ENCODE measurements around the gene RETREG3.
A peak's percentile ranks its signal among the peaks of the same experiment; 100 is the strongest.

RETREG3 gene

DNA sequence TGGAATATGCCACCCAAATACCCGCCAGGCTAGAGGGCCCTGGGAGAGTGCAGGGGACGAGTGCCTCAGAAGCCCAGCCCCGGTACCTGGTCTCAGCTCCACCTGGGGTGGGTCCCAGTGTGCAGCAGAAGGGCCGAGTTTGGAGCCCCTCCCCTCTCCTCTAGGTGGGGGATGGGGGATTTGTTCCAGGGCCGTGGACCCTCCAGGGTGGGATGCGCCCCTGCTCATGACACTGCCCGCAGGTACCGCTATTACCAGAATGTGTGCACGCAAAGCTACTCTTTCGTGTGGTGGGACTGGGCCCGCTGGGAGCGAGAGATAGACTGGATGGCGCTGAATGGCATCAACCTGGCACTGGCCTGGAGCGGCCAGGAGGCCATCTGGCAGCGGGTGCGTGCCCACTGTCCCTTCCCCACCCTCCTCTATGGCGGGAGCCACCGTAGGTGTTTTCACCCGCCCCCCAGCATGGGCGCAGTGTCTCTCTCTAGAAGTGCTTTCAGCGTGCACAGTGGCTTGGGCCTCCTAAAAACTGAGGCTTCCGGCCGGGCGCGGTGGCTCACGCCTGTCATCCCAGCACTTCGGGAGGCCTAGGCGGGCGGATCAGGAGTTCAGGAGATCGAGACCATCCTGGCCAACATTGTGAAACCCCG lies 71.9 kb downstream of the RETREG3 start:
- Mint-ChIP-seq H3K9me3 (no peaks in the 10 kb centered on the region), H3K27ac (no peak overlapping the region), H3K27me3 (no peaks in the 10 kb centered on the region), H3K4me3 (peak overlapping the region; percentile 87), H3K36me3 (peaks cover 3% of the 10 kb centered on the region), H3K4me1 (peaks cover 43% of the 10 kb centered on the region)

DNA sequence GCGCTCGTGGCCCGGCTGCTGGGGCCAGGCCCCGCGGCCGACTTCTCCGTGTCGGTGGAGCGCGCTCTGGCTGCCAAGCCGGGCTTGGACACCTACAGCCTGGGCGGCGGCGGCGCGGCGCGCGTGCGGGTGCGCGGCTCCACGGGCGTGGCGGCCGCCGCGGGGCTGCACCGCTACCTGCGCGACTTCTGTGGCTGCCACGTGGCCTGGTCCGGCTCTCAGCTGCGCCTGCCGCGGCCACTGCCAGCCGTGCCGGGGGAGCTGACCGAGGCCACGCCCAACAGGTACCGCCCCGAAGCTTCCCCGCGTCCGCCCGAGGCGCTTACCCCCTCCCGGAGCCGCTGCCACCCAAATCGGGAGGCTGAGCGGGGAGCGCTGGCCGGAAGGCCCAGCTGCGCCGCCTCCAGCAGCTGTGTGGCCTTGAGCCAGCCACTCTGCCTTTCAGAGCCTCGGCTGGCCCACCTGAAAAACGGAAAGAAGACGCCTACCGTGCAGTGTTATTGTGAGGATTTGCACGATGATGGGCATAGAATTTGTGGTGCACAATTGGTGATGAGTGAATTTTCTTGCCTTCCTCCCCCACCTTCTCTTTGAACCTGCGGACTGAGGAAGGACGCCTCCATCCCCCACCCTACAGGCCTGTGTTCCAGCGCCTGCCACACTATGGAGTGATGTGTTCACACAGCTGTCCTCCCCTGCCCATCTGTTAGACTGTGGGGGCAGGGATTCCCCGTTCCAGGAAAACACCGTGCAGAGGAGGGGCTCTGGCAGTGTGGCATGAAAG lies 72.6 kb downstream of the RETREG3 start:
- H3K27ac Mint-ChIP-seq = peak overlapping the region; percentile 81
- H3K4me1 Mint-ChIP-seq = peaks cover 45% of the 10 kb centered on the region
- no peaks in the 10 kb centered on the region for H3K27me3 Mint-ChIP-seq
- H3K36me3 Mint-ChIP-seq = peaks cover 3% of the 10 kb centered on the region
- no peaks in the 10 kb centered on the region for H3K9me3 Mint-ChIP-seq
- peak overlapping the region; percentile 87 for H3K4me3 Mint-ChIP-seq

DNA sequence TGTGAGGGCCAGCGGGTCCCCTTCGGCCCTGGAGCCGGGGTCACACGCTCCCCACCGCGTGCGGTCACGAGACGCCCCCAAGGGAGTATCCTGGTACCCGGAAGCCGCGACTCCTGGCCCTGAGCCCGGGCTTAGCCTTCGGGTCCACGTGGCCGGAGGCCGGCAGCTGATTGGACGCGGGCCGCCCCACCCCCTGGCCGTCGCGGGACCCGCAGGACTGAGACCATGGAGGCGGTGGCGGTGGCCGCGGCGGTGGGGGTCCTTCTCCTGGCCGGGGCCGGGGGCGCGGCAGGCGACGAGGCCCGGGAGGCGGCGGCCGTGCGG lies 73.2 kb downstream of the RETREG3 start, which contains the start of gene NAGLU:
Gene NAGLU, plus strand, starts transcription at position 194 of the 324 bp plus-strand sequence. Its CDS starts 32 bp downstream, at position 226.
- Mint-ChIP-seq H3K27me3 (no peaks in the 10 kb centered on the region), H3K36me3 (peaks cover 3% of the 10 kb centered on the region), H3K4me1 (peaks cover 45% of the 10 kb centered on the region), H3K27ac (peak within 1 kb of the TSS; percentile 81), H3K4me3 (peak within 1 kb of the TSS; percentile 88), H3K9me3 (no peaks in the 10 kb centered on the region)

DNA sequence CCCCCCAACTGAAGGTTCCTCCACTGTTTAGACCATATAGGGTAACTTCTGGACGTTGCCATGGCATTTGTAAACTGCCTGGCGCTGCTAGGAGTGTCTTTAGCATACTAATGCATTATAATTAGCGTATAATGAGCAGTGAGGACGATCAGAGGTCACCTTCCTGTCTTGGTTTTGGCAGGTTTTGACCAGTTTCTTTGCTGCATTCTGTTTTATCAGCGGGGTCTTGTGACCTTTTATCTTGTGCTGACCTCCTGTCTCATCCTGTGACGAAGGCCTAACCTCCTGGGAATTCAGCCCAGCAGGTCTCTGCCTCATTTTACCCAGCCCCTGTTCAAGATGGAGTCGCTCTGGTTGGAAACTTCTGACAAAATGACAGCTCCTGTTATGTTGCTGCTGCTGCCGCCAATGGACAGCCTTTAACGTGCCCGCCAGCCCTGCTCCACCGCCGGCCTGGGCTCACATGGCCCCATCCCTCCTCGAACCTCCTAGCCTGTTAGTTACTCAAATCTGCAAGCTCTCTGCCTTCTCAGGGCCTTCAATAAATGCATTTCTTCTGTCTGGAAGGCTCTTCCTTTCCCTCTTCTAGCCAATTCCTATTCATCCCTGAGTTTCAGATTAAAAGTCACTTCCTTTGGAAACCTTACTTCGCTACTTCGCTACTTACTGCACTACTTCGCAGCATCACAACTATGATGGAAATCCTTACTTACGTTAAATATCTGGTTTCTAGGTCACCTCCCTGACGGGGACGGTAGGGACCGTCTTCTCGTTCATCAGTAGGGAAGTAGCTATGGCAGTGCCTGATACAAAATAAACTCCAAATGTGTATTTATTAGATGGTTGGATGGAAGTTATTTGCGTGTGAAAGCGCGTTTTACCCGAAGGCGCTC lies 73.8 kb downstream of the RETREG3 start:
- peak overlapping the region; percentile 88 for H3K4me3 Mint-ChIP-seq
- H3K4me1 Mint-ChIP-seq = peaks cover 45% of the 10 kb centered on the region
- H3K27me3 Mint-ChIP-seq = no peaks in the 10 kb centered on the region
- H3K36me3 Mint-ChIP-seq = peaks cover 3% of the 10 kb centered on the region
- H3K9me3 Mint-ChIP-seq = no peaks in the 10 kb centered on the region
- peak overlapping the region; percentile 79 for H3K27ac Mint-ChIP-seq

DNA sequence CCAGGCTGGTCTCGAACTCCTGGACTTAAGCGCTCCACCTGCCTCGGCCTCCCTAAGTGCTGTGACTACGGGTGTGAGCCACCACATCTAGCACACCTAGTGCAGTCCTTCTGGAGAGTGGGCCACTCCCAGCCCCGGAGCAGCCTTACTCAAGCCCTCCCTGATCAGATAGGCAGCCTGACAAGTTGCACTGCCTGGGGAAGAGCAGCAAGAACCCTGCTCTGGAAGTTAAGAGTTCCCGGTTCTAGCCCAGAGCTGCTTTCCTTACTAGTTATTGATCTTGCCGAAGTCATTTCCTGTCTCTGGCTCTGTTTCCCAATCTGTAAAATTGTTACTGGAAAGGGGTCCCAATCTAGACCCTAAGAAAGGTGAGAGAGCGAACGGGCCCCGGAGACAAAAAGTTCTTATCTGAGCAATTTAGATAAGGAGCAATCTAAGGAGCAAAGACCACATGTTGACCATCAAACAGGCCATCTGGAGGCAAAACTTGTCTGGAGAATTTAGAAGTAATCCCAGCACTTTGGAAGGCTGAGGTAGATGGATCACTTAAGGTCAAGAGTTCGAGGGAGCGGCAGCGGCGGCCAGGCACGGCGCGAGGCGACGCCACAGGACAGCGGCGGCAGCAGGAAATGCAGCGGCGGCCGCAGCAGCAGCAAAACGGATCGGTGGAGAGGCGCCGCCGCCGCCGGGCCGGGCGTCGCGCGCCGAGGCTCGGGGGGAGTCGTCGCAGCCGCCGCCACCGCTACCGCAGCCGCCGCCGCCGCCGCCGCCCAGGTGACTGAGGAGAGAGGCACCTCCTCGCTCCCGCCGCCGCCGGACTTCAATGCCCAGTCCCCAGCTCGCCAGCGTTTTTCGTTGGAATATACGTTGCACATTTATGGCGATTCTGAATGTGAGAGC lies 77.5 kb downstream of the RETREG3 start:
- peak overlapping the region; percentile 86 for H3K4me3 Mint-ChIP-seq
- no peaks in the 10 kb centered on the region for H3K27me3 Mint-ChIP-seq
- peak overlapping the region; percentile 18 for H3K27ac Mint-ChIP-seq
- H3K9me3 Mint-ChIP-seq = no peaks in the 10 kb centered on the region
- peaks cover 51% of the 10 kb centered on the region for H3K4me1 Mint-ChIP-seq
- no peaks in the 10 kb centered on the region for H3K36me3 Mint-ChIP-seq

DNA sequence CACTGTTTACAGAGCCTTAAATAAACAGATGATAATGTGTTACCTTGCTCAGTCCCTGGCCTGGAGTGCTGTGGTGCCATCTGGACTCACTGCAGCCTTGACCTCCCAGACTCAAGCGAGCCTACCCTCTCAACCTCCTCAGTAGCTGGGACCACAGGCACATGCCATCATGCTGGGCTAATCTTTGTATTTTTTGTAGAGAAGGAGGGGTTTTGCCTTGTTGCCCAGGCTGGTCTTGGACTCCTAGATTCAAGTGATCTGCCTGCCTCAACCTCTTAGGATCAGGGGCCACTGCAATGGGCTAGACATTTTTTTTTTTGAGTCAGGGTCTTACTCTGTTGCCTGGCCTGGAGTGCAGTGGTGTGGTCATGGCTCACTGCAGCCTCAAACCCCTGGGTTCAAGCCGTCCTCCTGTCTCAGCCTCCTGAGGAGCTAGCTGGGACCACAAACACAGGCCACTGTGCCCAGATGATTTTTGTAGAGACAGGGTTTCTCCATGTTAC lies 78.2 kb downstream of the RETREG3 start:
- H3K27me3 Mint-ChIP-seq = no peaks in the 10 kb centered on the region
- peaks cover 49% of the 10 kb centered on the region for H3K4me1 Mint-ChIP-seq
- H3K4me3 Mint-ChIP-seq = peak overlapping the region; percentile 52
- H3K27ac Mint-ChIP-seq = no peak overlapping the region
- no peaks in the 10 kb centered on the region for H3K9me3 Mint-ChIP-seq
- H3K36me3 Mint-ChIP-seq = no peaks in the 10 kb centered on the region
